Endothelial cell (in vitro differentiated cells): ENCODE measurements around the gene GPHN. TPM values are rescaled to one million over a fixed set of nuclear protein-coding genes. Genes with fewer than 3 reads are reported as not detected.

ENCODE experiments used
- DNase-seq: peaks from one replicate; pipeline ENCODE4 v3.0.0; 2021; ENCODE audit warnings: low spot score
- H3K27ac Mint-ChIP-seq: one replicate; pipeline ENCODE4 v1.8.0; 2021; ENCODE audit warnings: mixed read lengths, inconsistent platforms; ENCODE audit not compliant: unreplicated experiment
- H3K27me3 Mint-ChIP-seq: one replicate; pipeline ENCODE4 v1.8.0; 2021; ENCODE audit warnings: mild to moderate bottlenecking, moderate library complexity, mixed read lengths, inconsistent platforms; ENCODE audit not compliant: unreplicated experiment
- H3K36me3 Mint-ChIP-seq: one replicate; pipeline ENCODE4 v1.8.0; 2021; ENCODE audit warnings: mild to moderate bottlenecking, low read depth, mixed read lengths, inconsistent platforms; ENCODE audit not compliant: unreplicated experiment
- H3K4me1 Mint-ChIP-seq: one replicate; pipeline ENCODE4 v1.8.0; 2021; ENCODE audit warnings: mild to moderate bottlenecking, mixed read lengths, inconsistent platforms; ENCODE audit not compliant: unreplicated experiment
- H3K4me3 Mint-ChIP-seq: one replicate; pipeline ENCODE4 v1.8.0; 2021; ENCODE audit warnings: mild to moderate bottlenecking, mixed read lengths, inconsistent platforms; ENCODE audit not compliant: unreplicated experiment
- H3K9me3 Mint-ChIP-seq: one replicate; pipeline ENCODE4 v1.8.0; 2021; ENCODE audit warnings: mixed read lengths, inconsistent platforms; ENCODE audit not compliant: unreplicated experiment
- CTCF ChIP-seq: fragments of 200-600 bp; sonication (generic); IDR thresholded peaks from one replicate; pipeline ENCODE4 v1.5.0; 2021; ENCODE audit warnings: antibody characterized with exemption; ENCODE audit not compliant: unreplicated experiment
- total RNA-seq: library from RNA; stranded (reverse); fragmentation: NEBNext Ultra II Directional; extraction: Animal tissue kit (Norgen Biotek cat#: 25700); gene quantifications from one replicate; pipeline ENCODE4 v1.2.1, GENCODE V29; 2021; ENCODE audit not compliant: unreplicated experiment

The GPHN gene
- total RNA-seq, 1 donor from 2014 or later = 30.0 TPM

GRCh38 chr14:66881596-66881995 lies 373.6 kb downstream of the GPHN start:
- DNase-seq = no peak
- Mint-ChIP-seq H3K9me3 (no peaks in the 10 kb centered on the region), H3K27me3 (peaks cover 2% of the 10 kb centered on the region), H3K27ac (no peak overlapping the region), H3K4me3 (no peak overlapping the region), H3K36me3 (no peaks in the 10 kb centered on the region), H3K4me1 (no peaks in the 10 kb centered on the region)
- no peak for TF ChIP-seq CTCF

GRCh38 chr14:66884149-66884548 lies 376.2 kb downstream of the GPHN start:
- no peak for TF ChIP-seq CTCF
- H3K9me3 Mint-ChIP-seq = peaks cover 6% of the 10 kb centered on the region
- peaks cover 7% of the 10 kb centered on the region for H3K36me3 Mint-ChIP-seq
- no peaks in the 10 kb centered on the region for H3K4me1 Mint-ChIP-seq
- H3K27ac Mint-ChIP-seq = no peak overlapping the region
- H3K27me3 Mint-ChIP-seq = peaks cover 4% of the 10 kb centered on the region
- DNase-seq = no peak
- H3K4me3 Mint-ChIP-seq = no peak overlapping the region

- no peak for TF ChIP-seq CTCF
- no peak for DNase-seq
- Mint-ChIP-seq H3K4me1 (no peaks in the 10 kb centered on the region), H3K27me3 (peaks cover 1% of the 10 kb centered on the region), H3K27ac (no peak overlapping the region), H3K36me3 (no peaks in the 10 kb centered on the region), H3K4me3 (no peak overlapping the region), H3K9me3 (no peaks in the 10 kb centered on the region)
Observed at GRCh38 chr14:66900719-66901118, 392.8 kb downstream of the GPHN start.

GRCh38 chr14:66910311-66910840 lies 402.4 kb downstream of the GPHN start:
- no peaks in the 10 kb centered on the region for H3K9me3 Mint-ChIP-seq
- TF ChIP-seq CTCF = no peak
- no peaks in the 10 kb centered on the region for H3K36me3 Mint-ChIP-seq
- no peak overlapping the region for H3K4me3 Mint-ChIP-seq
- DNase-seq = no peak
- no peak overlapping the region for H3K27ac Mint-ChIP-seq
- H3K4me1 Mint-ChIP-seq = no peaks in the 10 kb centered on the region
- no peaks in the 10 kb centered on the region for H3K27me3 Mint-ChIP-seq

GRCh38 chr14:66916421-66916820 lies 408.5 kb downstream of the GPHN start:
- no peak overlapping the region for H3K4me3 Mint-ChIP-seq
- no peaks in the 10 kb centered on the region for H3K9me3 Mint-ChIP-seq
- no peaks in the 10 kb centered on the region for H3K4me1 Mint-ChIP-seq
- DNase-seq = no peak
- no peak for TF ChIP-seq CTCF
- no peaks in the 10 kb centered on the region for H3K36me3 Mint-ChIP-seq
- H3K27ac Mint-ChIP-seq = no peak overlapping the region
- H3K27me3 Mint-ChIP-seq = no peaks in the 10 kb centered on the region
